NCI-H2227 (cell line): Measurements from ENCODE around the gene GRIN2A.

Source experiments
- DNase-seq: peaks from one replicate; lab custom pipeline; 2025; ENCODE audit not compliant: unreplicated experiment; lab: John Stamatoyannopoulos, UW

Gene GRIN2A

GRCh38 chr16:10188236-10188635, 6.0 kb upstream of the GRIN2A start:
- no peak for DNase-seq

GRCh38 chr16:10181196-10182162, 749 bp downstream of the GRIN2A start:
- DNase-seq: peak; percentile 4

- peak; percentile 6 for DNase-seq
Observed at GRCh38 chr16:10180771-10181163, 1.5 kb downstream of the GRIN2A start.

GRCh38 chr16:10180042-10180770, 2.0 kb downstream of the GRIN2A start:
- no peak for DNase-seq

- DNase-seq: no peak
Observed at GRCh38 chr16:10178526-10178925, 3.7 kb downstream of the GRIN2A start.

- DNase-seq: no peak
Observed at GRCh38 chr16:10178080-10178479, 4.1 kb downstream of the GRIN2A start.

- no peak for DNase-seq
Observed at GRCh38 chr16:10172848-10173655, 9.2 kb downstream of the GRIN2A start.

- no peak for DNase-seq
Observed at GRCh38 chr16:10171221-10171620, 11.0 kb downstream of the GRIN2A start.

- DNase-seq: no peak
Observed at GRCh38 chr16:10169904-10170410, 12.3 kb downstream of the GRIN2A start.

GRCh38 chr16:10169031-10169430, 13.2 kb downstream of the GRIN2A start:
- DNase-seq: no peak

- DNase-seq: no peak
Observed at GRCh38 chr16:10168258-10168657, 14.0 kb downstream of the GRIN2A start.

- no peak for DNase-seq
Observed at GRCh38 chr16:10165643-10166042, 16.6 kb downstream of the GRIN2A start.

- no peak for DNase-seq
Observed at GRCh38 chr16:10162981-10163380, 19.2 kb downstream of the GRIN2A start.

- no peak for DNase-seq
Observed at GRCh38 chr16:10156099-10156498, 26.1 kb downstream of the GRIN2A start.

GRCh38 chr16:10154389-10154788, 27.8 kb downstream of the GRIN2A start:
- DNase-seq: no peak

GRCh38 chr16:10153985-10154384, 28.2 kb downstream of the GRIN2A start:
- DNase-seq: no peak

GRCh38 chr16:10151718-10152117, 30.5 kb downstream of the GRIN2A start:
- no peak for DNase-seq

- no peak for DNase-seq
Observed at GRCh38 chr16:10150906-10151305, 31.3 kb downstream of the GRIN2A start.

GRCh38 chr16:10145542-10146035, 36.6 kb downstream of the GRIN2A start:
- DNase-seq: no peak

GRCh38 chr16:10141671-10142070, 40.6 kb downstream of the GRIN2A start:
- DNase-seq: no peak

GRCh38 chr16:10138881-10139280, 43.3 kb downstream of the GRIN2A start:
- DNase-seq: no peak
